IPS-18a (cell line): ENCODE measurements around the gene KIF3B.
"Not testable (repeated sequence)": the region's sequence is repeated elsewhere in the genome, so short reads cannot be mapped to it uniquely, and the experiment has no call there.

Experiments
- H3K27ac ChIP-seq: one replicate; pipeline ENCODE4 v1.5.1; 2013; ENCODE audit warnings: low read length
- H3K27me3 ChIP-seq: one replicate; pipeline ENCODE4 v1.6.1; 2013; ENCODE audit warnings: mild to moderate bottlenecking, low read length; ENCODE audit not compliant: control insufficient read depth, insufficient read depth
- H3K36me3 ChIP-seq: one replicate; pipeline ENCODE4 v1.6.1; 2013; ENCODE audit warnings: low read depth, low read length; ENCODE audit not compliant: control insufficient read depth
- H3K4me1 ChIP-seq: one replicate; pipeline ENCODE4 v1.6.1; 2013; ENCODE audit warnings: low read depth, low read length; ENCODE audit not compliant: control insufficient read depth
- H3K4me3 ChIP-seq: one replicate; pipeline ENCODE4 v1.5.1; 2013; ENCODE audit warnings: low read length
- H3K9ac ChIP-seq: one replicate; pipeline ENCODE4 v1.6.1; 2013; ENCODE audit warnings: mild to moderate bottlenecking, low read length, moderate library complexity
- H3K9me3 ChIP-seq: one replicate; pipeline ENCODE4 v1.6.1; 2013; ENCODE audit warnings: low read depth, low read length; ENCODE audit not compliant: control insufficient read depth

The KIF3B gene

DNA sequence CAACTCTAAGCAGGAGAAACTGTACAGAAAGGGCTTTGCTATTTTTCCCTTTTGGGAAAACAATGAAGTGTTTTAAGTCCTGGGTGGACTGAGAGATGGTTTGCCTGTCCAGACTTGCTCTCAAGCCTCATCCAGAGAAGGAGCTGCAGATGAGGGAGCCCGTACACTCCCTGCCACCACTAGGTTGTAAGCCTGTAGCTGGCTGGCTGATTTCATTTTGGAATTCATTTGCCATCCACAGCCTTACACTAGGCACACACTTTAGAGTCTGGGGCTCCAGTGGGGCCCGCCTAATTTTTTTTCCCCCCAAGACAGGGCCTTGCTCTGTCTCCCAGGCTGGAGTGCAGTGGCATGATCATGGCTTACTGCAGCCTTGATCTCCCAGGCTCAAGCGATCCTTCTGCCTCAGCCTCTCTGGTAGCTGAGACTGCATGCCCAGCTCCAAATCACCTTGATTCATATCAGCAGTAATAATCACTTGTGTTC is 41.4 kb upstream of the KIF3B start:
- Histone ChIP-seq H3K9ac (no peak overlapping the region), H3K27ac (no peak overlapping the region), H3K36me3 (peaks cover 37% of the 10 kb centered on the region), H3K4me3 (no peak overlapping the region), H3K4me1 (peaks cover 9% of the 10 kb centered on the region), H3K9me3 (no peaks in the 10 kb centered on the region), H3K27me3 (no peaks in the 10 kb centered on the region)

DNA sequence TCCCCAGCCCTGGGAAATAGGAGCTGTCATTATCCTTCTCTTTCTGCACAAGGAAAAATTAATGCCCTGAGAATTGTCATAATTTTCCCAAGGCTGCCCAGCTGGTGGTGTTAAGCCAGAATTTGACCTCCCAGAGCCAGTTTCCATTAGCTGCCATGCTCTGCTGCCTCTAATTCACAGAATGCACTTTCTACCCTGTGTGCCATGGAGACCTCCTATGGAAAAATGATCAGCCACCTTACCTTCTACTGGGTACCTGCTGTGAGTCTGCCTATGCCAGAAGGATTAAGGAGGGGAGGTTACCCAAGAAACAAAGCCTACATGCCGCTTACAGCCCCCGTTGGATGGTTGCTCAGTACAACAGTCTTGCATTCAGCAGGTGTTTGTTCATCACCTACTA is 40.6 kb upstream of the KIF3B start:
- H3K4me1 ChIP-seq: peaks cover 9% of the 10 kb centered on the region
- H3K9me3 ChIP-seq: no peaks in the 10 kb centered on the region
- H3K36me3 ChIP-seq: peaks cover 35% of the 10 kb centered on the region
- H3K9ac ChIP-seq: no peak overlapping the region
- no peak overlapping the region for H3K27ac ChIP-seq
- H3K27me3 ChIP-seq: no peaks in the 10 kb centered on the region
- H3K4me3 ChIP-seq: no peak overlapping the region

DNA sequence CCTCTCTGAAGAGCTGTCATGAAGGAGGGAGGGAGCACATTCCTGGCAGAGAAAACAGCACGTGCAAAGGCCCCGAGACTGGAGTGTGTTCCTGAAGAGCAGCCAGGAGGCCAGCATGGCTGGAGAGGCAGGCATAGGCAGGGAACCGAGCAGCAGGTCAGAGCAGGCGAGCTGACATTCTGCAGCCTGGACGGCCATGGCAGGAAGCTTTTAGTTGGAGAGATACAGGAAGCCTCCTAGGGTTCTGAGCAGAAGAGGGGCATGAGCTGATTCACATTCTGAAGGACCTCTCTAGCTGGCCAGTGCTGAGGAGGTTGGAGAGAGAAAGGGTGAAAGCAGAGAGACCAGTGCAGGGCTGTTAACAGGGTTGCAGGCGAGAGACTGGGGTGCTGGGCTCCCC is 40.0 kb upstream of the KIF3B start:
- Histone ChIP-seq H3K4me1 (peaks cover 9% of the 10 kb centered on the region), H3K9me3 (no peaks in the 10 kb centered on the region), H3K36me3 (peaks cover 29% of the 10 kb centered on the region), H3K27ac (no peak overlapping the region), H3K9ac (no peak overlapping the region), H3K27me3 (no peaks in the 10 kb centered on the region), H3K4me3 (no peak overlapping the region)

DNA sequence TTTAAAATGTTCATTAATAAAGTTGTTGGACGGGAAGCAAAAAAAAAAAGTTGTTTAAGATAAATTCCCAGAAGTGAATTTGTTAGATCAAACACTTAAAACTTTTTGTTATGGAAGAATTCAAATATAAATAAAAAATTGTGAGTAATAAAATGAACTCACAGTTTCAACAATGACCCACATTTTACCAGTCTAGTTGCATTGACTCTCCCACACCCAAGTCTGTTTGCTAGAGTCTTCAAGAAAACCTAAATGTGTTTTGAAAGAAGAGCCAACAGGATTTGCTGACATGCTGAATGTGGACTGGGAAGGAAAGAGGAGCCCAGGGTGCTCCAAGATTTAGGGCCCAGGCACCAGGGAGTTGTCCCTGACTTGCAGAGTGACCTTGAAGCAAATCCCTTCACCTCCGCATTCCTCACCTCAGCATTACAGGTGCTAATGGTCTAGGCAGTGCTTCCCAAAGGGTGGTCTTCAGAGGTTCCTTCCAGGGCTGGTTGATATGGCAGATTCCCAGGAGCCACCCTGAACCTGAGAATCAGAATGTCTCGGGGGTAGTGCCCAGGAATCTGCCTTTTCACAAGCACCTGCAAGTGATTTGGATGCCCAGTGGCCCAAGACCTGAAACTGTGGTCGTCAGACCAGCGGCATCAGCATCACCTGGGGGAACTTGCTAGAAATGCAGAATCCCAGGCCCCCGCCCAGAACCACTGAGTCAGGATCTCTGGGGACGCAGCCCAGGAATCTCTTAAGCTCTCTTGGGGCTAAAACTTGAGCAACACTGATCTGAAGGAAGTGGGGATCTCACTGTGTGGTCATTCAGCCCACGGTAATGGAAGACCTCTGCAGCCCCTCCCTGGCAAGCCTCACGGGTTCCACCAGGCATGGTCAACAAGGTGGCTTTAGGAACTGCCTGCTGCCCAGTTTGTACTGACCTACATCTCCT is 38.7 kb upstream of the KIF3B start:
- peaks cover 20% of the 10 kb centered on the region for H3K36me3 ChIP-seq
- no peak overlapping the region for H3K27ac ChIP-seq
- no peak overlapping the region for H3K9ac ChIP-seq
- no peaks in the 10 kb centered on the region for H3K27me3 ChIP-seq
- H3K4me1 ChIP-seq: peaks cover 9% of the 10 kb centered on the region
- H3K4me3 ChIP-seq: no peak overlapping the region
- H3K9me3 ChIP-seq: no peaks in the 10 kb centered on the region

DNA sequence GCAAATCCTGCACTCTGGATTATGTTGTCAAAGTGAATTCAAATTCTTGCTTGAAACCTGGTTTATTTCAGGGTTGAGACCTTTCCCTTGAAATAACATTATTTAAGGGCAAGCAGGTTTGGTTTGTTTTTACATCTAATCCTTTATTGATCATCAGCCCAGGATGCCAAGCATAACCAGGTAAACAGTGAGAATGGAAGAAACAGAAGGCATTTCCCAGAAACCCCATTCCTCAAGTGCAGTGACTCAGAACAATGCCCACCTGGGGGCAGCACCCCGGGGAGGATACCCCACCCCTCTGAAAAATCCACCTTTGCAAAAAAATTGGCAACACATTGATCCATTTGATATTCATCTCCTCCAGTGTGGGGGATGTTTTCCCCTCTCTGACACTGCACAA is 37.2 kb upstream of the KIF3B start:
- Histone ChIP-seq H3K9me3 (no peaks in the 10 kb centered on the region), H3K27ac (no peak overlapping the region), H3K27me3 (no peaks in the 10 kb centered on the region), H3K4me1 (peaks cover 9% of the 10 kb centered on the region), H3K36me3 (peaks cover 8% of the 10 kb centered on the region), H3K9ac (no peak overlapping the region), H3K4me3 (peak overlapping the region; percentile 7)

DNA sequence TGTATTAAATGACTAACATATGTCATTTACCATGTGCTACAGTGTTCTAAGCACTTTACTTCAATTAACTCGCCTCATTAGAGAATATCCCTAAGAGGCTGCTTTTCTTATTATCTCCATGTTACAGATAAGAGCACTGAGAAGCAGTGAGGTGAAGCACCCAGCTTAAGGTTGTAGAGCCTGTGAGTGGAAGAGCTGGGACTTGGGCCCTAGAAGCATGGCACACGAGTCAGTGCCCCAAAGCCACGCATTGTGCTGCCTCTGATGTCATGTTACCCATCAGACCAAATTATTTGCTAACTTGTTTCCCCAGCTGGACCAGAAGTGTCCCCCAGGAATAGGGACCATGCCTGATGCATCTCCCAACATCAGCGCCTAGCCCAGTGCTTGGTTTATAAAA is 35.6 kb upstream of the KIF3B start:
- Histone ChIP-seq H3K9ac (no peak overlapping the region), H3K4me3 (no peak overlapping the region), H3K36me3 (peaks cover 3% of the 10 kb centered on the region), H3K27me3 (no peaks in the 10 kb centered on the region), H3K4me1 (peaks cover 9% of the 10 kb centered on the region), H3K9me3 (no peaks in the 10 kb centered on the region), H3K27ac (no peak overlapping the region)

DNA sequence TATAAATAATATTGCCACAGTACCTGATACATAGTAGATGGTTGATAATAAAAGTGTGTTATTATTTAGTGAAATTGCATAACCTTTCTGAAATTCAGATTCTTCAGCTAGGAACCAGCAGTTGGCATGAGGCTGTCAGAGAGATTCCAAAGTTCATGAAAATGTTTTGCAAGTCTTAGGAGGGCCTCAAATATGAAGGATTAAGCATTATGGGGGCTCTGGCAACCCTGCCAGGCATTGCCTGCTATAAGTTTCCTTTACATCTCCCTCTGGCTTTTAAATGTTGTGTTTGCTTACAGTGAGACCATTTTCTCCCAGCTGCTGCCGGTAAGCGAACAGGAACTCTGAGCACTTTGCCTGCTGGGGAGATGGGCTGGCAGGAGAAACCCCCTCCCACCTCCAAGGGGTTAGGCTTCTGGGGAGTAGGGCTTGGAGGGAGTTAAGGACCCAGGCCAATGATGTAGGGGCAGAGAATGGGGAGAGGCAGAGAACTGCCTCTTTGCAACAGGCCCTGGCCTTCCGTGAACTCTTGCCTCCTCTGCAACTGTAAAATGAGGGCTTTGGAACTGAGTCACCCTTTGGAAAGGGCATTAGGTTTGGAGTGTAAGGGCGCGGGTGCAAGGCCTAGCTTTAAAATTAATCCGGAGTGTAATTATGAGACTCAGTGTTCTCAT is 33.2 kb upstream of the KIF3B start:
- Histone ChIP-seq H3K4me1 (peaks cover 9% of the 10 kb centered on the region), H3K4me3 (no peak overlapping the region), H3K27ac (no peak overlapping the region), H3K9me3 (no peaks in the 10 kb centered on the region), H3K27me3 (no peaks in the 10 kb centered on the region), H3K9ac (no peak overlapping the region), H3K36me3 (no peaks in the 10 kb centered on the region)

DNA sequence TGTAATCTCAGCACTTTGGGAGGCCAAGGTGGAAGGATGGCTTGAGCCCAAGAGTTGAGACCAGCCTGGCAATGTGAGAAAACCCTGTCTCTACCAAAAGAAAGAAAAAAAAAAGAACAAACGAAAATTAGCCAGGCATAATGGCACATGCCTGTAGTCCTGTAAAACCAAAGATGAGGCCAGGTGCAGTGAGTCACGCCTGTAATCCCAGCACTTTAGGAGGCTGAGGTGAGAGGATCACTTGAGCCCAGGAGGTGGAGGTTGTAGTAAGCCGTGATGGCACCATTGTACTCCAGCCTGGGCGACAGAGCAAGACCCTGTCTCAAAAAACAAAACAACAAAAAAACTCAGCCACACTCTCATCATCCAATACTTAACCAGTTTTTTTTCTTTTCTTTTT is 32.5 kb upstream of the KIF3B start:
- peaks cover 6% of the 10 kb centered on the region for H3K4me1 ChIP-seq
- H3K27me3 ChIP-seq: no peaks in the 10 kb centered on the region
- no peak overlapping the region for H3K4me3 ChIP-seq
- H3K9ac ChIP-seq: no peak overlapping the region
- no peaks in the 10 kb centered on the region for H3K9me3 ChIP-seq
- no peak overlapping the region for H3K27ac ChIP-seq
- H3K36me3 ChIP-seq: no peaks in the 10 kb centered on the region

DNA sequence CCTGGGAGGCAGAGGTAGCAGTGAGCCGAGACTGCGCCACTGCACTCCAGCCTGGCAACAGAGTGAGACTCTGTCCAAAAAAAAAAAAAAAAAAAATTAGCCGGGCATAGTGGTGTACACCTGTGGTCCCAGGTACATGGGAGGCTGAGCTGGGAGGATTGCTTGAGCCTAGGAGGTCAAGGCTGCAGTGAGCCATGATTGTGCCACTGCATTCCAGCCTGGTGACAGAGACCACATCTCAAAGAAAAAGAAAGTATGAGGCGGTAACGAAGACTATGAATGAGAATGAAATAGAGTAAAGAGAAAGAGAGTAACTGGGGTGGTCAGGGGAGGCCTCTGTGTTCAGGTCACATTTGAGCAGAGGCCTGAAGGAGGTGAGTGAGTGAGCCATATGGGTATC is 31.2 kb upstream of the KIF3B start:
- H3K27ac ChIP-seq, H3K36me3 ChIP-seq, H3K4me1 ChIP-seq, H3K4me3 ChIP-seq, H3K27me3 ChIP-seq, H3K9me3 ChIP-seq, H3K9ac ChIP-seq: not testable (repeated sequence)

DNA sequence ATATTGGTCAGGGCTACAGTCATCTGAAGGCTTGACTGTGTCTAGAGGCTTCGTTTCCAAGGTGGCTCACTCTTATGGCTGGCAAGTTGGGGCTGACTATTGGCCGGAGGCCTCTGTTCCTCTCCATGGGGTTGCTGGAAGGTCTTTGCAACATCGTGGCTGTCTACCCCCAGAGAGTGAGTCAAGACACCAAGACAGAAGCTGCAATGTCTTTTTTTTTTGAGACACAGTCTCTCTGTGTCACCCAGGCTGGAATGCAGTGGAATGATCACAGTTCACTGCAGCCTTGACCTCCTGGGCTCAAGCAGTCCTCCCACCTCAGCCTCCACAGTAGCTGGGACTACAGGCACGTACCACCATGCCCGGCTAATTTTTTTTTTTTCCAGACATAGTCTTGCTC is 29.4 kb upstream of the KIF3B start:
- H3K9me3 ChIP-seq: no peaks in the 10 kb centered on the region
- no peak overlapping the region for H3K27ac ChIP-seq
- no peak overlapping the region for H3K4me3 ChIP-seq
- no peak overlapping the region for H3K9ac ChIP-seq
- H3K27me3 ChIP-seq: no peaks in the 10 kb centered on the region
- no peaks in the 10 kb centered on the region for H3K4me1 ChIP-seq
- H3K36me3 ChIP-seq: no peaks in the 10 kb centered on the region

DNA sequence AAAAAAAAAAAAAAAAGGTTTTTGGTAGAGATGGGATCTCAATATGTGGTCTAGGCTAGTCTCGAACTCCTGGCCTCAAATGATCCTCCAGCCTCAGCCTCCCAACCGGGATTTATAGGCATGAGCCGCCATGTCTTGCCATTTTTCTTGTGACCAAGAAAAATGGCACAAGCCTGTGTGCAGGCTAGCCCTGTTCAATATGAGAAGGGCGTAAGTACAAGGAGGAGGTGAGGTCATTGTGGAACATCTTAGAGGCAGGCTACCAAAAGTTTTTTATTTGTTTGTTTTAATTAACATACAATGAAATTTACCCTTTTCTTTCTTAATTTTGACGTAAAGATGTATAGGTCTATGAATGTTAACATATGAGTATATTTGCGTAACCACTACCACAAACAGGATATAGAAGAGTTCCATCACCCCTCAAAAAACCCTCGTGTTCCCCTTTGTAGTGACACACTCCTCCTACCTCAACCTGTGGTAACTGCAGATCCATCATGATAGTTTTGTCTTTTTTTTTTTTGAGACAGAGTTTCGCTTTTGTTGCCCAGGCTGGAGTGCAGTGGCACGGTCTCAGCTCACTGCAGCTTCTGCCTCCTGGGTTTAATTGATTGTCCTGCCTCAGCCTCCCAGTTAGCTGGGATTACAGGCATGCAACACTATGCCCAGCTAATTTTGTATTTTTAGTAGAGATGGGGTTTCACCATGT is 28.3 kb upstream of the KIF3B start:
- Histone ChIP-seq H3K9ac (no peak overlapping the region), H3K36me3 (no peaks in the 10 kb centered on the region), H3K4me3 (no peak overlapping the region), H3K27ac (no peak overlapping the region), H3K4me1 (no peaks in the 10 kb centered on the region), H3K27me3 (no peaks in the 10 kb centered on the region), H3K9me3 (no peaks in the 10 kb centered on the region)
